ENCODE results near the gene SMAD1.
A peak's percentile ranks its signal among the peaks of the same experiment; 100 is the strongest.

SMAD1 gene

DNA sequence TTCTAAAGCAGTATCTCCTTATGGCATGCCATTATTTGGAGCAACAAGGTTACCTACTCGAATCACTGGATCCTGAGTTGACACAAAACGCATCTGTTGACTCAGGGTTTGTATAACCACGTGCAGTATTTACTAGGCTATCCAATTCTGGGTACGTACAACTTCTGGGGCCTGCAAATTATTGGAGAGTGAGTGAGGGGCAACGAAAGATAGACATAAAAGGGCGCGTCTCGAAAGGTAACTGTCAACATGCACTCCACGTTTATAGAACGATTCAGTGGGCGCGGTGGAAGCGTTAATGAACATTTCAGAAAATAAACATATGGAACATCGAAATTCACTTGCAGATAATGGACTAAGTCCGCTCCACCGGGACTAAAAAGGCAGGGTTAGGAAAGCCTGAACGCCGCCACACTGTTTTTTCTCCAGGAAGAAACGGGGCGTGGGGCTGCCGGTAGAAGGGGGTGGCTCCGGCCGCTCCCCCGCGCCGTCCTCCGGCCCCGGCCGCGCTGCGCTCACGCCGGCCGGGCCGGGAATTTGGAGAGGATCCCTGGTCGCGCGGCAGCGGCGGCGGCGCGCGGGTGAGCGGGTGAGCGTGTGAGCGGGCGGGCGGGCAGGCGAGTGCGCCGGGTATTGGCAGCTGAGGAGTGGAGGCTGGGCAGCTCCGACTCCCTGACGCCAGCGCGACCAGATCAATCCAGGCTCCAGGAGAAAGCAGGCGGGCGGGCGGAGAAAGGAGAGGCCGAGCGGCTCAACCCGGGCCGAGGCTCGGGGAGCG is at the start of gene SMAD1:
Gene SMAD1, plus strand, starts transcription at position 690 of the 778 bp plus-strand sequence. CDS start 32,761 bp downstream, outside the sequence.
- DNase-seq: peak; percentile 31 to 44

DNA sequence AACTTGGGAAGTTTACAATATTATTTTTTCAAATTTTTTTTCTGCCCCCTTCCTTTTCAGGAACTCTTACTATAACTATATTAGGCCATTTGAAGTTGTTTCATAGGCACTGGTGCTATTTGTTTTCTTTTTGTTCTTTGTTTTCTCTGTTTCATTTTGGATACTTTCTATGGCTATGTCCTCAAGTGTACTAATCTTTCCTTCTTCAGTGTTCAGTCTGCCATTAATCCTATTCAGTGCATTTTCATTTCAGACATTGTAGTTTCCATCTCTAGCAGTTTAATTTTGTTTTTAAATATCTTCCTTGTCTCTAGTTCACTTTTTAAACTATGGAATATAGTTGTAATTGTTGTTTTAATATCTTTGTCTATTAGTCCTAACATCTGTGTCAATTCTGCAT is 48.0 kb upstream of the SMAD1 start:
- no peak for DNase-seq

DNA sequence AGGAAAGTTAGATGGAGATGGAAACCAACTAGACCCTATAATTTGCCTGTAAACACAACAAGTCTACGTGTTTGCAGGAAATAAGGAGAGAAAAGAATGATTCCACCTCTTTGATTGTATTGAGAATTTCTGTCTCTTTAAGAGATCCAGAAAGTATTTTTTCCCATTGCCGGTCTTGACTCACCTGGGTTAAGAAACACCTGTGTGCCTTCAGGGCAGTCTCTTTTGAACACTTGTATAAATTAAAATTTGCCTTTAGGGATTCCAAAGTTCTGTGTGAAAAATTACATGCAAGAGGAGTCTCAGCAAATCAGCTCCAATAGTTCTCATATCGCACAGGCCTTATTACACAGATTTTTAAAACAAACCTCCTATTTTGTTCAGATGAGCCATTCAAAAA is 46.0 kb upstream of the SMAD1 start:
- no peak for DNase-seq

DNA sequence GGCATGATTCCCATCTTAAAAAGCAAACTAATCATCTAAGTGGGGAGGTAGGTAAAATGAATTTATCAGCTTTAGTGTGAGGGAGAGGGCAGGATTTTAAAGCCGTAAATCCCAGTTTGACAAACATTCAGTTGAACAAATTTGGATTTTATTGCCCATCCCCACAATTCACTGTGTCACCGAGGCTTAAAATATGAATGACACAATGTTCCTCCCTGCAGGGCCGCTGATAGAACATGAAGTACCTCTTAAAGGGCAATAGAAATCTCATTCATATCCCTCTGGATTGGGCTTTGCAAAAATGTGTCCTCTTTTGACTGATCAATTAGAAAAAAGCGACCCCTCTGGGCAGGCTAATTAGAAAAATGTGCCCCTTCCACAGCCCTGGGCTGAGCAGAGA is 45.5 kb upstream of the SMAD1 start:
- no peak for DNase-seq

DNA sequence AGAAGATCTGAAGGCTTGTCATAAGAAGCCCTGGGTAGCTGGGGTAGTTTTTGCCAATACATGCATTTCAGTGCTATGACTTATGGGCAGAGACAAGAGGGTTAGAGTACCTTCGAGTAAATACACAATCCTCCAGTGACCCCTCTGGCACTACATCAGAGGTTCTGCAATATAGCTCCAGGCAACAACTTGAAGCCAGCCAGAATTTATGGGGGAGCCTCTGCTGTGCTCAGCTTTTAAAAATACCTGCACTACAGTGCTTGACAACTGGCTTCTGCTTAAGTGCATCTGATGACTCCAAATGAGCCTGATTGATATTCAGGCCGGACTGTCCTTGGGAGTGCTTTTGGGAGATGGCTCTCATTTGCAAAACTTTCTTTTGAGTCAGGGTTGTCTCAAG is 44.9 kb upstream of the SMAD1 start:
- DNase-seq: no peak

DNA sequence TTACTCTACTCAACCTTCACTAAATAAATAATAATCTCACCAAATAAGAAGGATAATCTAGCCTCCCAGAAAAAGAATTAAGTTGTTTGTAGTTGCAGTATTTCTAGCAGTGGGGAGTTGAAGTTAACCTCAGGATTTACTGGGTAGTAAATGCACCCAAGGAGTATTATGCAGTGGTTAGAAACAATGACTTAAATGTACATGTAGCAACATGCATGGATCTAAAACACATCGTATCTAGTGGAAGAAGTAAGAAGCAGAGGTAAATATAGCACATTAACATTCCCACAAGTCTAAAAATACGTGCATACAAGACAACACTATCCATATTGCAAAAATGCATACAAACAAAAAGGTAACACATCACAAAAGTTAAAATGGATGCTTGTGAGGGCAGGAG is 44.2 kb upstream of the SMAD1 start:
- no peak for DNase-seq

DNA sequence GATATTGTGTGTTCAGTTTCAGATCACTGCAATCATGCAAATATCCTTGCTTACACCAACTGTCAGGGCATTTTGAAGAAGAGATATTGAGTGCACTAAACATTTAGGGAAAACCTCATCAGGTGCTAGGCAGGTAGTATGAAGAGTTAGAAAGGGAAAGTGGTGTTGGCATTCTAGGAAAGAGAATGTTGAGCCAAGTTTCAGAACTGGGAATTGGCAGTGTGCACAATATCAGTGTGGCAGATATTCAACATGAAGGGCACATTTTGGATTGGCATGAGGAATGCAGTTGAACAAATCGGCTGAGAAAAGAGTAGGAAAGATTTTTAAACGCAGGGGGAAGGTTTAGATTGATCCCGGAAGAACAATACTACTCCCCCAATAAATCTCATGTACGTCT is 43.4 kb upstream of the SMAD1 start:
- no peak for DNase-seq

DNA sequence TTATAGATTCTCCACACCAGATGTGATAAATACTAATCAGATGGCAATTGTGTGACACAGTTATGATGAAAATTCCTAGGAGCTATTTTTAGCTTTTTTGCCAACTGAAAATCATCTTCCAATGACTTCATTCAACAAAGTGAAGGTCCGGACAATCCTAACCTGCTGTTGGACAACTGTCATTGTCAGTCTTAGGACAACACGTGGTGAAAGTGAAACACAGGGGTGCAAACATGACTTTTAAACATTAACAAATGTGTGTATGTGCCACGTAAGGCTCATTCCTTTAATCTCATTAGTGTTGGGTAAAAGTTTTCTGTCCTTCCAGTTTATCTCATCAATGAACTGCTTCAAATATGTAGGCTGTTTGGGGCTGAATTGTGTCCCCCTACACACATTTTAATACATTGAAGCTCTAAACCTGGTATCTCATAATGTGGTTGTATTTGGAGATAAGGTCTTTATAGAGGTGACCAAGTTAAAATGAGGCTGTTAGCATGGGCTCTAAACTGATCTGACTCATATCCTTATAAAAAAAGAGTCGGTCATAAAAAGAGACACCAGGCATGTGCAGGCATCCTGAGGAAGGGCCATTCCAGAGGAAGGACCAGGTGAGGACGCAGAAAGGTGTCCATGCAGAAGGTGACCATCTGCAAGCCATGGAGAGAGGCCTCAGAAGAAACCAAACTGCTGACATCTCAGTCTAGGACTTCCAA is 41.2 kb upstream of the SMAD1 start:
- no peak for DNase-seq

DNA sequence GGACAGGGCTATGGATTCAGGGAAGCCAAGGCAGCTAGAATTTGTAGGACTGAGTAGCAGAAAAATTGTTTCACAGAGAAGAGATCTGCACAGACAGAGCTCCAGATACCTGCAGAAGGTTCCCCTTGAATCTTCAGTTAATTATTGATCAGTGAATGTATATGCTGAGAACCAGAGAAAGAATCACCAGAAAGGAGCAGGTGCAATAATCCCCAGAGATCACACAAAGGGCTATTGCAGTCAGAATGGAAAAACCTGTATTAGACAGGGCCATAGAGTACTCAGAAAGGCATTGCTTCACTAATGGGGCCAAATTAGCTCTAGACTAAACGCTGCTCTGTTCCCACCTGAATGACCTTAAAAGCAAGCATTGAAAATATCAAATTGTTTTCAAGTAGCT is 35.5 kb upstream of the SMAD1 start:
- DNase-seq: no peak

DNA sequence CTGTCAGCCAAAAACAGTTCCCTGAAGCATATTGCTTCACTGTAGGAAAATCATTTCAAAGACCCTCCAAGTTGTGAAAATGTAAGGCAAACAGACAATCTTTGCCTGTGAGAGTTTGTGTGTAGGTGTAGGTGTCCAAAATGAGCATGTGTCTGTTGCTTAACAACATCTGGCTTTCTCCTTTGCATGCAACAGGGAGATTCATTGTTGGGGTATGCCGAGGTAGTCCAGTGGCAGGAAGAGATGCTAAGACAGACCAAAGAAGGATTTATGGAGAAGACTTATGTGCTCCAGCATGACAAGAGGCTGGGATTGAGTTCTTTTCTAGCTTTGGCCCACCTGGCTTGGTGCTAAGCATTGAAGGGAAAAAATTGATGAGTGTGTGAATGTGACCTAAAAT is 29.8 kb upstream of the SMAD1 start:
- no peak for DNase-seq

DNA sequence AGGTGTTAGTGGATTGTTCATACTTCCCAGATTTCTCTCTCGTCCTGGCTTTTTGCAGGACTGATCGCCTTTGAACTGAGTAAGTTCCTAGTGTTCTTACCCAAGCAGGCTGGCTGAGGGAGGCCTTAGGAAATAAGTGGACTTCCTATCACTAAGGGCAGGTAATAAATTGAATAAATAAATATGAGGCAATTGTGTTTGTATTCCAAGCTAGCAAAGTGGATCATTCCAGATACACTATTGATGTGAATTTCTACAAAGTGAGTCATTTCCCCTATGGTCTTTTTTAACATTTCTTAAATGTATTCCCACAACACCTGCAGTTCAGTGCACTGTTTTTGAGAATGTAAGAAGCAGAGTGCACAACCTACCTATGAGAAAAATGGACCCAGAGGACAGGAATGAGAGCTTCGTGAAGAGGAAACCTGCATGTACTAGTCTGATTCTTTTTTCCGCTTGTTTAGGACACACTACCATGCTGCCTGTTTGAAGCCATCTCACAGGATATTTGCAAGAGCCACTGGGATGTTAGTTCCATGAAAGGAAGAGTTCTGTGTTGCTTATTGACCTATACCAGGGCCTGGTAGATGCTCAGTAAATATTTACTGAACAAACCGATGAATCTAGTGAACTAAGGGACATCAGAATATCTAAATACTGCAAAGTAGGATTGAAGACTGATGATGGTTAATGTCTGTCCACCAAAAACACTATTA is 29.0 kb upstream of the SMAD1 start:
- no peak for DNase-seq

DNA sequence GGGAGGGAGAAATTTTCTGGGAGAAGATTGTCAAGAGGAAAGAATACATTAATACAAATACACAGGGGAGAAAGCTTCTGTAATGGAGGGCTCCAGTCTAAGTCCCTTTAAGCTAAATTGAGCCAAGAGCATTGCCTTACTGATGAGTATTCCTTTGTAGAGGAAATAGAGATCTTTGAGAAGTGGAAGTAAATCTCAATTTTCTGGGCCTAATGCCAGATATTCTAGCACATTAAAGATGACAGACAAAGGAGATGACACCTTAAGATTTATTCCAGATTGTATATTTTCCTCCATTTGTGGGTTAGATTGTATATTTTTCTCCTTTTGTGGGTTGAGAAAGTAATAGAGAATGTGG is 28.5 kb upstream of the SMAD1 start:
- DNase-seq: no peak

DNA sequence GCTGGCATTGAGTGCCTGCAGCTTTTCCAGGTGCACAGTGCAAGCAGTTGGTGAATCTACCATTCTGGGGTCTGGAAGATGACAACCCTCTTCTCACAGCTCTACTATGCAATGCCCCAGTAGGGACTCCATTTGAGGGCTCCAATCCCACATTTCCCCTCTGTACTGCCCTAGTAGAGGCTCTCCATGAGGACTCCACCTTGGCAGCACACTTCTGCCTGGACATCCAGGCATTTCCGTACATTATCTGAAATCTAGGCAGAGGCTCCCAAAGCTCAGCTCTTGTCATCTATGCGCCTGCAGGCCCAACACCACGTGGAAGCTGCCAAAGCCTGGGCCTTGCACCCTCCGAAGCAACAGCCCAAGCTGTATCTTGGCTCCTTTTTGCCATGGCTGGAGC is 8.4 kb upstream of the SMAD1 start:
- no peak for DNase-seq

DNA sequence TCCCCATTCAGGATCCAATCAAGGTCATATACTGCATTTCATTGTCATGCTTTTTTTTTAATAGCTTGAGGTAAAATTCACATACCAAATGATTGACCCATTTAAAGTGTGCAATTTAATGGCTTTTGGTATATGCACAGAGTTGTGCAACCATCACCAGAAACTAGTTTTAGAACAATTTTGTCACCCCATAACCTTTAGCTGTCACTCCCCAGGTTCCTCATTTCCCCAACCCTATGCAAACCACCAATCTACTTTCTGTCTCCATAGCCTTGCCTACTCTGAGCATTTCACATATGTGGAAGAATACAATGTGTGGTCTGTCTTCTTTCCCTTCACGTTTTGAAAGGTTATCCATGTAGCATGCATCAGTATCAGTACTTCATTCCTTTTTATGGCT is 1.4 kb upstream of the SMAD1 start:
- no peak for DNase-seq

DNA sequence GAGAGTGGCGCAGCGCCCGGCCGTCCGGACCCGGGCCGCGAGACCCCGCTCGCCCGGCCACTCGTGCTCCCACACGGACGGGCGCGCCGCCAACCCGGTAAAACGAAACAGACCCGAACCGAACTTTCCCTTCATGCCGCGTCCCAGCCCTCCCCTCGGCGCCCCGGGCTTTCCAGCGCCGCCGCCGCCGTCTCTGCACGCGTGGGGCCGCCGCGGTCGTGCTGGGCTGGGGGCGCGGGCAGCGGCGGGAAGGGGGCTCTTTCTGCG is 222 bp downstream of the SMAD1 start:
- DNase-seq: peak in 1 of 2 experiments; percentile 27

DNA sequence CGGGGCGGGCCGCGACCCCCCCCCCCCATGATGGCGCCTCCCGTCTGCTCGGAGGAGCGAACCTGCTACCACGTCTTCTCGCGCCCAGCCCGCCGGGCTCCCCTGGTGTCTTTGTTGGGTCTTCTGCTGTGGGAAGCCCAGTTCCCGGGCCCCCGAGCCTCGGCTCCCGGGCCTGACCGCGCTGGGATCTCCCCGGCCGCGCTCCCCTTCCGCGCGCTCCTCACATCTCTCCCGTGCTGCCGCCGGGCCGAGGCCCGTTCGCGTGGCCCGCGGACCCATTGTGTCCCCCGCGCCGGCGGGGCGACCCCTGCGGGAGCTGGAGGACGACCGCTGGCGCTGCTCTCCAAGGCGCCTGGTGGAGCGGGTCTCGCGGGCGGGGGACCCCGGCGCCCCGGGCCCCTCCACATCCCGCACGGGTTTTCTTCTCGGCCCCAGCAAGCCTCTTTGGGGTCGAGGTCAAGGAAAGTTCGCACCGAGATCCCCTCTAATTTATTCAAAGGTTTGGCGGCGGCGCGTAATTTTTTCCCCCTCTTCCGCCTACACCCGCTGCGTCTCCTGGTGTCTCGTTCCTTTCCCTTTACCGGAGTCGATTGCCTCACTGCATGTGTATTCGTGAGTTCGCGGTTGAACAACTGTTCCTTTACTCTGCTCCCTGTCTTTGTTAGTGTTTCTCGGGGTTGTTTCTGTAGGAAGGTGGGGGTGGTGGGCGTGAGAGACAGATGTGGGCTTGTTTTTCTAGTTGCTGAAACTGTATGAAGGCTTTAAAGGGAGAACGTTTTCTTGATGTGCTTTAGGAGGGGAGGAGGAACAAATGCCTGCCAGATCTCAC is 770 bp downstream of the SMAD1 start:
- DNase-seq: peak; percentile 69 to 82

DNA sequence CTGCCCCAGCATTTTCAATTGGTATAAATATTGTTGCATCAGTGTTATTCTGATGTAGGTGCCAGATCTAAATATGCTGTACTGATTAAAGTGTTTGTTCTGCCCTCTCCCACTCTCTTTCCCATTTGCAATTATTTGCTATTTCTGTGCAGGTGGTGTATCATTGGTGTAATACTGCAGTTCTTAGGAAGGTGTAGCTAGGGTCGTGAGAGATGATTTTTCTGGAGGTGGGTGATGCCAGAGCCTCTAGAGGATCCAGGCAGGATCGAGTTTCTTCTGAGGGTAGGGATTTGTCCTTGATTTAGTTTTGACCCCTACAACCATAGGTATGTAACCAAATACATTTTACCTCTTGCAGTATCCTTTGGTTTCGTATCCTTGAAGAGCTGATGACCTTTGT is 1.9 kb downstream of the SMAD1 start:
- DNase-seq: no peak

DNA sequence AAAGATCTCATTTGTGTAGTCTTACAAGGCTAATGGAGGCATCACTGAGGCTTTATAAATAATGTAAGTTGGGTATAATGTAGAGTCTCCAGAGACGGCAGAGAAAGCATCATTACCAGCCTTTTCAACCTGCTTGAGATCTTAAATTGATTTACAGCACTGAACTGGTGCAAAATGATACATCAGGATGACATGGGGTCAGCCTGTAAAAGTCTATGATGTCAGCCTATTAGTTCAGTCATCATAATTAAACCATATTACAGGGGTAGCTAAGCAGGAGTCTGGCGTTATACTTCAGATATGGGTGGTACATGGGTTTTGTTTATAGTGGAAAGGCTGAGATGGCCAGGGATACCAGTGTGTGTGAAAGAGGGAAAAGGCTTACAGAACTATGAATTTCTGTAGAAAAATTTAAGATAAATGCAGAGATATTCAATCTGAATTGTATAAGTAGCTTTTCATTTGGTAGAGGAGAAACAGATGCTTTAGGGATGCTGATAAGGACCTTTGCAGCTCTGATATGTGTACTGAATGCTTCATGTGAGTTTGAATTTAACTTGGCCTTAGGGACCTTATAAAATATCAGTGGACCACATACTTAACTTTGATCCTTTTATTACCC is 2.7 kb downstream of the SMAD1 start:
- DNase-seq: no peak

DNA sequence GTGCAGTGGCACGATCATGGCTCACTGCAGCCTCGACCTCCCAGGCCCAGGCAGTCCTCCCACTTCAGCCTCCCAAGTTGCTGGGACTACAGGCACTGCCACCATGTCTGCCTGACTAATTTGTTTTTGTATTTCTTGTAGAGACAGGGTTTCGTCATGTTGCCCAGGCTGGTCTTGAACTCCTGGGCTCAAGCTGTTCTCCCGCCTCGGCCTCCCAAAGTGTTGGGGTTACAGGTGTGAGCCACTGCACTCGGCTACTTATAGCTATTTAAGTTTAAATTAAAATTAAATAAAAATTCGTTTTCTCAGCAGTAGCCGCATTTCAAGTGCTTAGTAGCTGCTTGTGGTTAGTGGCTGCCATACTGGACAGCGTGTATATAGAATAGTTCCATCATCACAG is 3.5 kb downstream of the SMAD1 start:
- no peak for DNase-seq

DNA sequence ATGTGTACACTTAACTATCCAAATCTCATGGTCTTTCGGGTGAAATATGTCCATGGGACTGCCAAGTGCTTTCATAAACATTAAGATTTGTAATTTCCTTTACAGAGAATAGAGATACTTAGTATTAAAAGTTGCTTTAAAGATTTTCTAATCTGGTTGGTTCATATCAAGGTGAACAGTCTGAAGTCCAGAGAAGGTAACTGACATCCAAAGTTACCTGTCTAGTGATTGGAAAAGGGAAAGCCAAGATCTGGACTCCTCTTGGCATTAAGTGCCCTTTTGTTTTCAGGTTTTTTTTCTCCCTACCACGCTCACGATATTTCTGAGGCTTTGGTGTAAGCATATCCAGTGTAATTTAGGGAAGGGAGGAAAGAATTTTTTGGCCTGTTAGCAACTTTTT is 5.0 kb downstream of the SMAD1 start:
- no peak for DNase-seq

DNA sequence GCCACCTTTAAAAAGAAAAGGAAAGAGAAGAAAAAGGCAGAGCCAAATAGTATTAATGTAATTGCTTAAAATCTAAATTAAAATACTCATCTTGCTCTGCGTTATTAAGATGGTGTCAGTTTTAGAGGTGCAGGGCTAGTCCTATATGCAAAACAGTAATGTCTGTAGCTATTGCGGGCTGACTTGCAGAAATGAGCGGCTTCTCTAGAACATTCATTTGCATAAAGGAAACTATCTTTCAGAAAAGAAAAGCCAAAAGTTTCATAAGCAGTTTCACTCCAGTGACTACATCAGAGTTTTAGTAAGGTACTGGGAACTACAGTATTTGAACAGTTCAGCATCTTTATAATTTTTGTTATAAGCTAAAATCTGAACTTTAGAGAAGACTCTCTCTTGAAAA is 6.0 kb downstream of the SMAD1 start:
- DNase-seq: no peak

DNA sequence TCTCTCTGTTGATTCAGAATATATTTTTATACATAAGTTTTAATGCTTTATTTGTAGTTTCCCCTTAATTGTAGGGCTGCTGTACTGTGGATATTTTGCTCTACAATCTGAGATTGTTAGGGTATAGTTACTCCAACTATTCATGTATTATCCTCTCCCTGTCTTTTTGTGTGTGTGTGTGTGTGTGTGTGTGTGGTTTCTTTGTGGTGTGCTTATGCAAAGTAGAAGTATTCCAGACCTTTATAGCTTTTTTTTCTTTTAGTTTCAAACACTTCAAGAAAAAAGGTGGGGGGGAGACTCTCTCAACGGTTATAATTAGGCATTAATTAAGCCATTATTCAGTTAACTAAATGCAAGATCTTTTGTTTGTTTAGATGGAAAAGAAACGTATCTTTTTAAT is 6.7 kb downstream of the SMAD1 start:
- no peak for DNase-seq

DNA sequence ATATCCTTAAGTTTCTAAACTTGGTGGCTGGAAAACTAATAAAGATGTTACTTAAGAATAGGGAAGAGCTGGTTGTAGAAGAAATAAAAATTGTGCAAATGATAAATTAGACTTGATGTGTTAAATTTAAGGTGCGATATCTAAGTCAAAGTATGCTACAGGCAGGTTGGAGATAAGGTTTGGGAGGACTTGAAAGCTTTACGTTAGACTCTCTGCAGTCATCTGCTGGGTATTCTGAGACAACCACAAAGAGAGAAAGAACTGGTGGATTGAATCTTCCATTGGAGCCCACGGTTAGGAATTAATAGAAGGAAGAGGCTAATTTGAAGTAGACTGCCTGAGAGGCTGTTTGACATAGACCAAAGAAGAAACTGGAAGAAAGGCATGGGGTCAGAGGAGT is 7.9 kb downstream of the SMAD1 start:
- DNase-seq: no peak
